Upper lobe of left lung (tissue), 4 donors: ENCODE measurements around the gene ZNF621.

ENCODE experiments used
- CTCF ChIP-seq, 6 experiments: fragments of 450-650 bp in 4 of 6; fragments of 200-600 bp in 2 of 6; sonication (generic) in 2 of 6; IDR thresholded peaks; one replicate each; pipeline ENCODE4 v1.5.1; 2016 to 2019; ENCODE audit warnings: antibody characterized with exemption in 6 of 6
- POLR2A ChIP-seq, 4 donors: fragments of 450-650 bp; IDR thresholded peaks; one replicate each; pipeline ENCODE4 v1.5.1; 2016 to 2017; ENCODE audit warnings: antibody characterized with exemption in 4 of 4, mild to moderate bottlenecking in 2 of 4

DNA sequence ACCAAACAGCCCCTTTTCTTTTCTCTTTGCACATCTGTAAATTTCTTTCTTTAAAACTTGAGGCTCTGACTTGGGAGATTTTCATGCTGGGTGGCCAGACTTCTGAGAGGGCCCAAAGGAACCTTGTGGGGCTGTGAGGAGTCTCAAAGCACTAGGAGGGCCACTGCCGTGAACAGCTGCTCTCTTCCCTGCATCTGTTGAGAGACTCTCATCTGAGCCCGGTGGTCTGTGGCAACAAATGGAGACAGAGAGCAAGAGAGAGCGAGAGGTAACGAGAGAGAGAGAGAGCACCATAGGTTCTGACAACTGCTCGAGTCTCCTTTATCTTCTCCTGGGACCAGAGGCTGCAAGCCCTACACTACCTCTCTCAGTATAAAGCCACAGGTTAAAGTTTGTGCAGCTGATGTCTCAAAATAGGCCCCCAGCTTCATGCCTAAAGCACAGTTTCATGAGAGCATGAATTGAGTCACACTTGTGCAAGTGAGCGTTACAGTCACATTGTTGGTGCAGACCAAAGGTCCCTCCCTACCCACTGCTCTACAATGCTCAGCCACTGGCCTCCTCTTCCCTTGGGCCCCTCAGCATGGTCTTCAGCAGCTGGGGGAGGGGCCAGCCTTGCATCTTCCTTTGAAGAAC lies 60.7 kb downstream of the ZNF621 start:
- TF ChIP-seq CTCF (IDR thresholded peaks at IDR 0.05): no peak
- no peak for TF ChIP-seq POLR2A (IDR thresholded peaks at IDR 0.05)
